ENCODE data around the gene LRRC52.

LRRC52 gene

GRCh38 chr1:165573787-165574186, 30.0 kb downstream of the LRRC52 start:
- Histone ChIP-seq H3K4me3 (no peak overlapping the region), H3K27ac (no peak overlapping the region)
- no peak for DNase-seq (ENCODE audit: low spot score)
- no peak for TF ChIP-seq CTCF (IDR thresholded peaks at IDR 0.05)

GRCh38 chr1:165574295-165574694, 30.5 kb downstream of the LRRC52 start:
- no peak for DNase-seq (ENCODE audit: low spot score)
- TF ChIP-seq CTCF (IDR thresholded peaks at IDR 0.05): no peak
- H3K4me3 ChIP-seq: no peak overlapping the region
- no peak overlapping the region for H3K27ac ChIP-seq

GRCh38 chr1:165575468-165576099, 31.8 kb downstream of the LRRC52 start:
- no peak for DNase-seq (ENCODE audit: low spot score)
- no peak overlapping the region for H3K4me3 ChIP-seq
- no peak overlapping the region for H3K27ac ChIP-seq
- no peak for TF ChIP-seq CTCF (IDR thresholded peaks at IDR 0.05)

GRCh38 chr1:165576536-165576935, 32.7 kb downstream of the LRRC52 start:
- no peak for DNase-seq (ENCODE audit: low spot score)

GRCh38 chr1:165577707-165578106, 33.9 kb downstream of the LRRC52 start:
- Histone ChIP-seq H3K4me3 (no peak overlapping the region), H3K27ac (no peak overlapping the region)
- DNase-seq (ENCODE audit: low spot score): no peak
- TF ChIP-seq CTCF (IDR thresholded peaks at IDR 0.05): no peak

More at GRCh38 chr1:165576536-165576935, 32.7 kb downstream of the LRRC52 start:
- TF ChIP-seq CTCF (IDR thresholded peaks at IDR 0.05): no peak
- H3K27ac ChIP-seq: no peak overlapping the region
- H3K4me3 ChIP-seq: no peak overlapping the region

GRCh38 chr1:165580931-165581871, 37.4 kb downstream of the LRRC52 start:
- DNase-seq (ENCODE audit: low spot score): no peak
- H3K27ac ChIP-seq: no peak overlapping the region
- no peak for TF ChIP-seq CTCF (IDR thresholded peaks at IDR 0.05)
- no peak overlapping the region for H3K4me3 ChIP-seq

Measured in coronary artery (tissue), 2 donors.